HG03439 (cell line): ENCODE data around the gene TCOF1.

Experiments used
- ATAC-seq: cut with Tn5 transposase; IDR thresholded peaks from one replicate; pipeline ENCODE4 v1.9.1; 2021; ENCODE audit warnings: mild to moderate bottlenecking, moderate library complexity; ENCODE audit not compliant: unreplicated experiment

TCOF1 gene

GRCh38 chr5:150389531-150390266, 32.2 kb downstream of the TCOF1 start:
- ATAC-seq = no peak

GRCh38 chr5:150391064-150391834, 33.8 kb downstream of the TCOF1 start:
- no peak for ATAC-seq

- ATAC-seq = no peak
Observed at GRCh38 chr5:150391986-150392385, 34.5 kb downstream of the TCOF1 start.

- ATAC-seq = no peak
Observed at GRCh38 chr5:150392680-150393079, 35.2 kb downstream of the TCOF1 start.

- ATAC-seq = no peak
Observed at GRCh38 chr5:150393096-150393645, 35.7 kb downstream of the TCOF1 start.

GRCh38 chr5:150394131-150394530, 36.6 kb downstream of the TCOF1 start:
- ATAC-seq = no peak

GRCh38 chr5:150394912-150395687, 37.6 kb downstream of the TCOF1 start:
- no peak for ATAC-seq

- no peak for ATAC-seq
Observed at GRCh38 chr5:150395688-150395975, 38.1 kb downstream of the TCOF1 start.

- no peak for ATAC-seq
Observed at GRCh38 chr5:150396267-150396666, 38.8 kb downstream of the TCOF1 start.

- ATAC-seq = no peak
Observed at GRCh38 chr5:150397146-150397781, 39.8 kb downstream of the TCOF1 start.

- ATAC-seq = peak; percentile 6
Observed at GRCh38 chr5:150397782-150398721, 40.6 kb downstream of the TCOF1 start.

GRCh38 chr5:150398722-150399523, 41.4 kb downstream of the TCOF1 start:
- peak; percentile 62 for ATAC-seq

- no peak for ATAC-seq
Observed at GRCh38 chr5:150399524-150400211, 42.2 kb downstream of the TCOF1 start.

- no peak for ATAC-seq
Observed at GRCh38 chr5:150400316-150401075, 43.0 kb downstream of the TCOF1 start.

- no peak for ATAC-seq
Observed at GRCh38 chr5:150401076-150401375, 43.5 kb downstream of the TCOF1 start.

GRCh38 chr5:150401376-150402228, 44.1 kb downstream of the TCOF1 start:
- no peak for ATAC-seq

- no peak for ATAC-seq
Observed at GRCh38 chr5:150402229-150402773, 44.8 kb downstream of the TCOF1 start.
